Neural crest cell (in vitro differentiated cells): Measurements from ENCODE around the gene DNAH12. TPM values are rescaled to one million over a fixed set of nuclear protein-coding genes. Genes with fewer than 3 reads are reported as not detected.

Experiments
- DNase-seq: peaks from one replicate; pipeline ENCODE4 v3.0.0; 2021; ENCODE audit warnings: low read depth, mixed read lengths, low spot score
- H3K27ac Mint-ChIP-seq: one replicate; pipeline ENCODE4 v1.8.0; 2021; ENCODE audit warnings: mild to moderate bottlenecking, mixed read lengths; ENCODE audit not compliant: unreplicated experiment
- H3K27me3 Mint-ChIP-seq: 2 replicates; pipeline ENCODE4 v1.8.0; 2021; ENCODE audit warnings: low read depth, mild to moderate bottlenecking, mixed read lengths
- H3K36me3 Mint-ChIP-seq: 2 replicates; pipeline ENCODE4 v1.8.0; 2021; ENCODE audit warnings: low read depth, mild to moderate bottlenecking, mixed read lengths
- H3K4me1 Mint-ChIP-seq: 2 replicates; pipeline ENCODE4 v1.8.0; 2021; ENCODE audit warnings: mixed read lengths
- H3K4me3 Mint-ChIP-seq: one replicate; pipeline ENCODE4 v1.8.0; 2021; ENCODE audit warnings: mild to moderate bottlenecking, mixed read lengths
- H3K9me3 Mint-ChIP-seq: 2 replicates; pipeline ENCODE4 v1.8.0; 2021; ENCODE audit warnings: mixed read lengths
- CTCF ChIP-seq: fragments of 200-600 bp; sonication (generic); conservative IDR thresholded peaks from 2 replicates; pipeline ENCODE4 v1.5.0; 2021; ENCODE audit warnings: antibody characterized with exemption, mild to moderate bottlenecking
- total RNA-seq: library from RNA; stranded (reverse); gene quantifications from 2 replicates; pipeline ENCODE4 v1.2.1, GENCODE V29; 2021

Gene DNAH12
- total RNA-seq, 1 donor from 2014 or later: 0.09 TPM

GRCh38 chr3:57423335-57423734 is 120.8 kb downstream of the DNAH12 start:
- no peak overlapping the region for H3K4me3 Mint-ChIP-seq
- H3K36me3 Mint-ChIP-seq: no peaks in the 10 kb centered on the region
- no peak for TF ChIP-seq CTCF
- H3K4me1 Mint-ChIP-seq: no peaks in the 10 kb centered on the region
- H3K27ac Mint-ChIP-seq: no peak overlapping the region
- peaks cover 2% of the 10 kb centered on the region for H3K27me3 Mint-ChIP-seq
- DNase-seq: no peak
- no peaks in the 10 kb centered on the region for H3K9me3 Mint-ChIP-seq

- H3K27ac Mint-ChIP-seq: no peak overlapping the region
- H3K4me3 Mint-ChIP-seq: no peak overlapping the region
- TF ChIP-seq CTCF: no peak
- H3K27me3 Mint-ChIP-seq: peaks cover 2% of the 10 kb centered on the region
- H3K9me3 Mint-ChIP-seq: no peaks in the 10 kb centered on the region
- H3K36me3 Mint-ChIP-seq: no peaks in the 10 kb centered on the region
- no peak for DNase-seq
- H3K4me1 Mint-ChIP-seq: no peaks in the 10 kb centered on the region
Measured at GRCh38 chr3:57421336-57421735, 122.8 kb downstream of the DNAH12 start.

- Mint-ChIP-seq H3K27me3 (peaks cover 2% of the 10 kb centered on the region), H3K27ac (no peak overlapping the region), H3K4me3 (no peak overlapping the region), H3K4me1 (no peaks in the 10 kb centered on the region), H3K36me3 (no peaks in the 10 kb centered on the region), H3K9me3 (no peaks in the 10 kb centered on the region)
- TF ChIP-seq CTCF: no peak
- DNase-seq: no peak
Measured at GRCh38 chr3:57420001-57420400, 124.1 kb downstream of the DNAH12 start.

DNA sequence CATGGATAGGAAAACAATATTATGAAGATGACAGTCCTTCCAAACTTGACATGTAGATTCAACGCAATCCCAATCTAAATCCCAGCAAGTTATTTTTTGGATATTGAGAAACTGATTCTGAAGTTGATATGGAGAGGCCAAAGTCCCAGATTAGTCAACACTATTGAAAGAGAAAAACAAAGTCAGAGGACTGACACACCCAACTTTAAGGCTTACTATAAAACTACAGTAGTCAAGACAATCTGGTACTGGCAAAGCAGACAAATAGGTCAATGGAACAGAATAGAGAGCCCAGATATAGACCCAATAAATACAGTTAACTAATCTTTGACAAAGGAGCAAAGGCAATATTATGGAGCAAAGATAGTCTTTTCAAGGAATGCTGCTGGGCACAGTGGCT is 132.4 kb downstream of the DNAH12 start:
- Mint-ChIP-seq H3K4me1 (no peaks in the 10 kb centered on the region), H3K36me3 (no peaks in the 10 kb centered on the region), H3K27me3 (peaks cover 5% of the 10 kb centered on the region), H3K9me3 (peaks cover 4% of the 10 kb centered on the region), H3K27ac (no peak overlapping the region), H3K4me3 (no peak overlapping the region)
- no peak for DNase-seq
- TF ChIP-seq CTCF: no peak

- H3K4me1 Mint-ChIP-seq: no peaks in the 10 kb centered on the region
- TF ChIP-seq CTCF: no peak
- H3K36me3 Mint-ChIP-seq: no peaks in the 10 kb centered on the region
- no peak overlapping the region for H3K27ac Mint-ChIP-seq
- peaks cover 4% of the 10 kb centered on the region for H3K9me3 Mint-ChIP-seq
- peaks cover 5% of the 10 kb centered on the region for H3K27me3 Mint-ChIP-seq
- H3K4me3 Mint-ChIP-seq: no peak overlapping the region
- no peak for DNase-seq
Measured at GRCh38 chr3:57409471-57409870, 134.7 kb downstream of the DNAH12 start.

DNA sequence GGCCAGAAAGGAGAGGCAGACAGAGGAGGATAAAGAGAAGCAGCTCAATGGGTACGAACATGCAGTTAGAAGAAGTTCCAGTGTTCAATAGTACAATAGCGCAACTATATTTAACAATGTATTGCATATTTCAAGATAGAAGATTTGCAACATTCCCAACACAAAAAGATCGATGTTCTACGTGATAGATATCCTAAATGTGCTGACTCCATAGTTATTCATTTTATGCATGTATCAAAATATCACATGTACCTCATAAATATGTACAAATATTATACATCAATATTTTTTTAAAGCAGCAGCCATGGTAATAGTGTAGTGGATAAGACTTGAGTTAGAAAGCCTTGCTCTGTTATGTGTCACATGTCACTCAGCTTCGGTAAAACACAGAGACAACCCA is 141.5 kb downstream of the DNAH12 start:
- TF ChIP-seq CTCF: no peak

More for the DNA sequence above, 141.5 kb downstream of the DNAH12 start:
- no peak overlapping the region for H3K27ac Mint-ChIP-seq
- H3K4me1 Mint-ChIP-seq: no peaks in the 10 kb centered on the region
- H3K27me3 Mint-ChIP-seq: peaks cover 18% of the 10 kb centered on the region
- no peak overlapping the region for H3K4me3 Mint-ChIP-seq
- peaks cover 6% of the 10 kb centered on the region for H3K9me3 Mint-ChIP-seq
- no peaks in the 10 kb centered on the region for H3K36me3 Mint-ChIP-seq
- DNase-seq: no peak
